Astrocyte (in vitro differentiated cells and primary cell): ENCODE measurements around the gene CKAP2. TPM values are rescaled to one million over a fixed set of nuclear protein-coding genes. Genes with fewer than 3 reads are reported as not detected.

Source experiments
- DNase-seq: peaks from one replicate; pipeline ENCODE4 v3.0.0-alpha.2; 2010; ENCODE audit warnings: low read depth
- FAIRE-seq: peaks from 2 replicates; lab custom pipeline; 2011; peaks lifted over from hg19 to GRCh38; lab: Jason Lieb, UNC
- H2AFZ ChIP-seq: 2 replicates; pipeline ENCODE4 v1.6.0; 2012; ENCODE audit warnings: low read depth, low read length, inconsistent platforms
- H3K27ac ChIP-seq: 2 replicates; pipeline ENCODE4 v1.5.1; 2011; ENCODE audit warnings: low read depth, low read length, inconsistent platforms
- H3K27me3 ChIP-seq: 2 replicates; pipeline ENCODE4 v1.6.0; 2011; ENCODE audit warnings: low read length, inconsistent platforms; ENCODE audit not compliant: insufficient read depth
- H3K36me3 ChIP-seq: 2 replicates; pipeline ENCODE4 v1.5.1; 2011; ENCODE audit warnings: low read length, inconsistent platforms; ENCODE audit not compliant: insufficient read depth
- H3K4me1 ChIP-seq: 2 replicates; pipeline ENCODE4 v1.5.1; 2011; ENCODE audit warnings: low read length, inconsistent platforms; ENCODE audit not compliant: insufficient read depth
- H3K4me2 ChIP-seq: 2 replicates; pipeline ENCODE4 v1.6.0; 2012; ENCODE audit warnings: low read length, inconsistent platforms
- H3K4me3 ChIP-seq: 2 replicates; pipeline ENCODE4 v1.5.1; 2011; ENCODE audit warnings: low read depth, mild to moderate bottlenecking, low read length, inconsistent platforms; ENCODE audit not compliant: insufficient read depth
- H3K79me2 ChIP-seq: 2 replicates; pipeline ENCODE4 v1.6.0; 2012; ENCODE audit warnings: mild to moderate bottlenecking, low read length, inconsistent platforms; ENCODE audit not compliant: insufficient read depth
- H3K9ac ChIP-seq: 2 replicates; pipeline ENCODE4 v1.6.0; 2012; ENCODE audit warnings: mild to moderate bottlenecking, low read length, inconsistent platforms
- H3K9me3 ChIP-seq: 2 replicates; pipeline ENCODE4 v1.5.1; 2012; ENCODE audit warnings: low read depth, mild to moderate bottlenecking, low read length, inconsistent platforms; ENCODE audit not compliant: insufficient read depth
- H4K20me1 ChIP-seq: 2 replicates; pipeline ENCODE4 v1.6.0; 2012; ENCODE audit warnings: low read length, inconsistent platforms; ENCODE audit not compliant: insufficient read depth
- H3K27ac Mint-ChIP-seq: one replicate; pipeline ENCODE4 v1.8.0; 2021; ENCODE audit warnings: mild to moderate bottlenecking, mixed read lengths; ENCODE audit not compliant: unreplicated experiment
- H3K27me3 Mint-ChIP-seq: one replicate; pipeline ENCODE4 v1.8.0; 2021; ENCODE audit warnings: low read depth, mixed read lengths; ENCODE audit not compliant: unreplicated experiment
- H3K36me3 Mint-ChIP-seq: one replicate; pipeline ENCODE4 v1.8.0; 2021; ENCODE audit warnings: low read depth, mixed read lengths; ENCODE audit not compliant: unreplicated experiment
- H3K4me1 Mint-ChIP-seq: one replicate; pipeline ENCODE4 v1.8.0; 2021; ENCODE audit warnings: low read depth, mixed read lengths; ENCODE audit not compliant: unreplicated experiment
- H3K4me3 Mint-ChIP-seq: one replicate; pipeline ENCODE4 v1.8.0; 2021; ENCODE audit warnings: mild to moderate bottlenecking, moderate library complexity, mixed read lengths; ENCODE audit not compliant: unreplicated experiment
- H3K9me3 Mint-ChIP-seq: one replicate; pipeline ENCODE4 v1.8.0; 2021; ENCODE audit warnings: mild to moderate bottlenecking, mixed read lengths; ENCODE audit not compliant: unreplicated experiment
- CTCF ChIP-seq: IDR thresholded peaks from 2 replicates; pipeline ENCODE4 v1.5.1; 2011; ENCODE audit warnings: low read depth, mild to moderate bottlenecking, inconsistent platforms, low read length, moderate library complexity; ENCODE audit not compliant: insufficient read depth
- EZH2 ChIP-seq: IDR thresholded peaks from 2 replicates; pipeline ENCODE4 v1.6.1; 2012; ENCODE audit warnings: mild to moderate bottlenecking, low read length, inconsistent platforms; ENCODE audit not compliant: insufficient read depth
- total RNA-seq: library from RNA; stranded (reverse); gene quantifications from 2 replicates; pipeline ENCODE4 v1.2.1, GENCODE V29; 2021

The CKAP2 gene
- total RNA-seq, 1 donor from 2014 or later = 48.4 TPM

DNA sequence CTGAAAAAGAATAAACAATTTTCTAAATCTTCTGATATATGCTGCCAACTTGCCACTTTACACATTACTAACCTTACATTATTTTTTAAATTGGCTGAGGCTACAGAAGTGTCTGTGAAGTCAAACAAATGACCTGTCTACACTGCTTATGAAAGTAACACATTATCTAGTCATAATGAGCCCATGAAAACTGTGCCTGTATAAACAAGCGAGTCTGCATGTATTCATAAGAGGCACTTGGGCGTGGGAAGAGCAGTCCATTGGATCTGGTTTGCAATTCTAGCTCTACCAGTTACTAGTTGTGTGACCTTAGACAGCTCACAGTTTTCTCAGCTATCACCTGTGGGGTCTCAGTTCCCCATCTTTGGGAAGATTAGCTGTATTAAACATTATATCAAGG lies 7.9 kb upstream of the CKAP2 start:
- Mint-ChIP-seq H3K36me3 (peaks cover 1% of the 10 kb centered on the region), H3K9me3 (no peaks in the 10 kb centered on the region), H3K4me3 (no peak overlapping the region), H3K4me1 (peaks cover 12% of the 10 kb centered on the region), H3K27ac (no peak overlapping the region), H3K27me3 (no peaks in the 10 kb centered on the region)
- Histone ChIP-seq H3K4me2 (peak overlapping the region; percentile 84), H3K4me1 (peaks cover 19% of the 10 kb centered on the region), H3K4me3 (no peak overlapping the region), H4K20me1 (peaks cover 22% of the 10 kb centered on the region), H3K27ac (no peak overlapping the region), H3K79me2 (peaks cover 71% of the 10 kb centered on the region), H3K36me3 (peaks cover 5% of the 10 kb centered on the region), H3K9me3 (no peaks in the 10 kb centered on the region), H2AFZ (no peak overlapping the region), H3K27me3 (no peaks in the 10 kb centered on the region), H3K9ac (no peak overlapping the region)
- no peak for FAIRE-seq
- TF ChIP-seq CTCF (no peak), EZH2 (no peak)
- no peak for DNase-seq

DNA sequence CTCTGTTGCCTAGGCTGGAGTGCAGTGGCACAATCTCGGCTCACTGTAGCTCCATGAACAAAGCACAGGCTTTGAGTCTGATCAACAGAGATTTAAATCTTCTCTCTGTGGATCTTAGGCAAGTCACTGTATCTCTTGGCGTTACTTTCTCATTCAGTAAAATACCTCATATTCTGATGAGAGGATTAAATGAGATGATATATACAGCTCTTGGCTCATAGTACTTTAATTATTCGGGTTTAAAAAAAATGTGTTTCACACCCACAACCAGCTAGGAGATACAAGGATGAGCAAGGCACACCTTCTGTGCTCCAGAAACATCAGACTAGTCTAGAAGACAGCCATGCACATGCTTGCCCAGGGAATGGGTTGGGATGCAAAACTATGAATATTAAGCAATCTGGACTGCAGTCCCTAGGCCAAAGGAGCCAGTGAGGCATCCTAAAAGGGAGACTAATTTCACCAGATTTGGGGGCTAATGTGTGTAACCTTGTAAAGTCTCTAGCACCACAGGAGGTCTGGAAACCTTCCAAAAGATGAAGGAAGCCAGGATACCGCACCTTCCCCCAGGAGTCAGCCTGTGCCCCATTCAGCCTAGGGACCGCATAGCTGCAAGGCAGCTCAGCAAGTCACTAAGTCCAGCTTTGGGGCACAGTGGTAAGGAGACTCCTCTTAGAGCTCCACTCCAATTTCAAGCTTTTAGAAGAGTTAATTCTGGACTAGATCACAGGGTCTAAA lies 7.3 kb upstream of the CKAP2 start:
- DNase-seq = no peak
- Mint-ChIP-seq H3K9me3 (no peaks in the 10 kb centered on the region), H3K27me3 (no peaks in the 10 kb centered on the region), H3K27ac (no peak overlapping the region), H3K4me3 (peak overlapping the region; percentile 96), H3K4me1 (peaks cover 12% of the 10 kb centered on the region), H3K36me3 (peaks cover 1% of the 10 kb centered on the region)
- peaks cover 22% of the 10 kb centered on the region for H4K20me1 ChIP-seq
- no peak overlapping the region for H3K27ac ChIP-seq
- H3K4me3 ChIP-seq = no peak overlapping the region
- peaks cover 19% of the 10 kb centered on the region for H3K4me1 ChIP-seq
- peaks cover 65% of the 10 kb centered on the region for H3K79me2 ChIP-seq
- TF ChIP-seq EZH2 (no peak), CTCF (no peak)
- no peak overlapping the region for H3K9ac ChIP-seq
- H3K36me3 ChIP-seq = peaks cover 5% of the 10 kb centered on the region
- H3K9me3 ChIP-seq = no peaks in the 10 kb centered on the region
- no peaks in the 10 kb centered on the region for H3K27me3 ChIP-seq
- H2AFZ ChIP-seq = no peak overlapping the region
- no peak for FAIRE-seq
- peak overlapping the region; percentile 84 for H3K4me2 ChIP-seq
